Neutrophil (primary cell): ENCODE data around the gene CALN1.

ENCODE experiments used
- H3K27ac ChIP-seq: fragments of 200-600 bp; sonication (generic); 2 replicates; pipeline ENCODE4 v1.5.1; 2016; ENCODE audit warnings: mild to moderate bottlenecking, moderate library complexity
- H3K27me3 ChIP-seq: fragments of 200-600 bp; sonication (generic); 2 replicates; pipeline ENCODE4 v1.6.0; 2016; ENCODE audit warnings: mild to moderate bottlenecking
- H3K36me3 ChIP-seq: fragments of 200-600 bp; sonication (generic); 2 replicates; pipeline ENCODE4 v1.5.1; 2017
- H3K4me1 ChIP-seq, 2 experiments: fragments of 200-600 bp in 1 of 2; sonication (generic) in 1 of 2; 1 replicate in 1 of 2; 2 replicates in 1 of 2; pipeline versions ENCODE4 v1.5.1 to v1.6.1; 2013 to 2016; ENCODE audit warnings: low read depth in 1 of 2, low read length in 1 of 2, mild to moderate bottlenecking in 1 of 2, moderate library complexity in 1 of 2; ENCODE audit not compliant: control insufficient read depth in 1 of 2, insufficient read depth in 1 of 2
- H3K4me3 ChIP-seq, 2 experiments: fragments of 200-600 bp in 1 of 2; sonication (generic) in 1 of 2; 1 replicate in 1 of 2; 2 replicates in 1 of 2; pipeline ENCODE4 v1.5.1; 2013 to 2016; ENCODE audit warnings: low read depth in 1 of 2, low read length in 1 of 2, mild to moderate bottlenecking in 1 of 2, moderate library complexity in 1 of 2
- H3K9me3 ChIP-seq: fragments of 200-600 bp; sonication (generic); 2 replicates; pipeline ENCODE4 v1.5.1; 2016
- TF ChIP-seq, protein P1 (sequence below): fragments of 200-600 bp; sonication (generic); IDR thresholded peaks from 2 replicates; pipeline ENCODE4 v1.5.1; 2016; ENCODE audit warnings: antibody characterized with exemption

CALN1 gene

DNA sequence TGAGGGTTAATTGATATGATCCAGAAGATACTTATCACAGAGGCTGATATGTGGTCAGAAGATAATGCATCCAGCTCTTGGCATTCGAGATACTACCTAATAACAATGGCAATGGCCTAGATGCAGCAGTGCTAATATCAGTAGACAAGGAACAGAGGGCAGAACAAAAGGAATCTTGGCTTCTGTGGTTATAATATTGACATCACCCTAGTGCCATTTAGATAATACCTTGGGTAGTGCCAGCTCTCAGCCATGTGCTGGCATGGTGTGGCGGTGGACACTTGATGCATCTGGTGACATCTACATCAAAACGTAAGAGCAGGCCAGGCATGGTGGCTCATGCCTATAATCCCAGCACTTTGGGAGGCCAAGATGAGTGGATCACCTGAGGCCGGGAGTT is 101.8 kb downstream of the CALN1 start:
- no peaks in the 10 kb centered on the region for H3K4me1 ChIP-seq
- no peaks in the 10 kb centered on the region for H3K36me3 ChIP-seq
- no peaks in the 10 kb centered on the region for H3K9me3 ChIP-seq
- no peak overlapping the region for H3K4me3 ChIP-seq
- no peaks in the 10 kb centered on the region for H3K27me3 ChIP-seq
- no peak overlapping the region for H3K27ac ChIP-seq
- TF ChIP-seq, protein P1, sequence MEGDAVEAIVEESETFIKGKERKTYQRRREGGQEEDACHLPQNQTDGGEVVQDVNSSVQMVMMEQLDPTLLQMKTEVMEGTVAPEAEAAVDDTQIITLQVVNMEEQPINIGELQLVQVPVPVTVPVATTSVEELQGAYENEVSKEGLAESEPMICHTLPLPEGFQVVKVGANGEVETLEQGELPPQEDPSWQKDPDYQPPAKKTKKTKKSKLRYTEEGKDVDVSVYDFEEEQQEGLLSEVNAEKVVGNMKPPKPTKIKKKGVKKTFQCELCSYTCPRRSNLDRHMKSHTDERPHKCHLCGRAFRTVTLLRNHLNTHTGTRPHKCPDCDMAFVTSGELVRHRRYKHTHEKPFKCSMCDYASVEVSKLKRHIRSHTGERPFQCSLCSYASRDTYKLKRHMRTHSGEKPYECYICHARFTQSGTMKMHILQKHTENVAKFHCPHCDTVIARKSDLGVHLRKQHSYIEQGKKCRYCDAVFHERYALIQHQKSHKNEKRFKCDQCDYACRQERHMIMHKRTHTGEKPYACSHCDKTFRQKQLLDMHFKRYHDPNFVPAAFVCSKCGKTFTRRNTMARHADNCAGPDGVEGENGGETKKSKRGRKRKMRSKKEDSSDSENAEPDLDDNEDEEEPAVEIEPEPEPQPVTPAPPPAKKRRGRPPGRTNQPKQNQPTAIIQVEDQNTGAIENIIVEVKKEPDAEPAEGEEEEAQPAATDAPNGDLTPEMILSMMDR: no peak

DNA sequence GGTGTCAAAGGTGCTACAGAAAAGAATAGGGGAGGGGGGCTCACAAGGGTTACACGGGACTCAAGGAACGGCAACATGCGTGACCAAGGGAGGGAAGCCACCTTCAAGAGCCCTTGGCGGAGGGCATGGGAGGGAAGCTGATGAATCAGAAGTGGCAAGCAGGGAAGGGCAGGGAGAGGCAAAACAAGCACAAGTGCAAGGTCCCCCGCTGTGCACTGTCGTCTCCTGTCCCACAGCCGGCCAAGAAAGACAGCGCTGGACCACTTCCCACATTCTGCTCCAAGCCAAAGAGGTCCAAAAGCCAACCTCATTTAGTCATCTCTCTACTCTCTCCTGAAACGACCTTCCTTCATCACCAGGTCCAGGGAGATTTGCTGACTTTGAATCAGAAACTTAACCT is 102.7 kb downstream of the CALN1 start:
- Histone ChIP-seq H3K27ac (no peak overlapping the region), H3K9me3 (no peaks in the 10 kb centered on the region), H3K4me3 (no peak overlapping the region), H3K27me3 (no peaks in the 10 kb centered on the region), H3K4me1 (no peaks in the 10 kb centered on the region), H3K36me3 (no peaks in the 10 kb centered on the region)
- TF ChIP-seq, protein P1: no peak

DNA sequence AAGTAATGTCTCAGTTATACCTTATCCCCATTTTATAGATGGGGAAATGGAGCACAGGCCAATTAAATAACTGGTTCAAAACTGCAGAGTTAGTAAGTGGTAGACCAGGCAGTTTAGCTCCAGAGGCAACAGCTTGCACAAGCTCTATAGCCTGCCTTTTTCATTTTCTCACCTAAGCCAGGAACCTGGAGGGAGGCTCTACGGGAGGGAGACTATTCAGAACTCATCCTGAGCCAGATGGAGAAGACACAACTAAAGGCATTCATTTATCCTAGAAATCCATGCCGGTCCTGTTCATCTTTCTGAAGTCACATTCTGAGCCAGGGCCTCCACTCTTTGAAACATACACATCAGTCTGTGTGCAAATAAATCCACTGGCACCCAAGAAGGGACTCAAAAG is 103.2 kb downstream of the CALN1 start:
- no peaks in the 10 kb centered on the region for H3K4me1 ChIP-seq
- TF ChIP-seq, protein P1: no peak
- H3K36me3 ChIP-seq: no peaks in the 10 kb centered on the region
- no peak overlapping the region for H3K4me3 ChIP-seq
- no peaks in the 10 kb centered on the region for H3K27me3 ChIP-seq
- no peaks in the 10 kb centered on the region for H3K9me3 ChIP-seq
- no peak overlapping the region for H3K27ac ChIP-seq

DNA sequence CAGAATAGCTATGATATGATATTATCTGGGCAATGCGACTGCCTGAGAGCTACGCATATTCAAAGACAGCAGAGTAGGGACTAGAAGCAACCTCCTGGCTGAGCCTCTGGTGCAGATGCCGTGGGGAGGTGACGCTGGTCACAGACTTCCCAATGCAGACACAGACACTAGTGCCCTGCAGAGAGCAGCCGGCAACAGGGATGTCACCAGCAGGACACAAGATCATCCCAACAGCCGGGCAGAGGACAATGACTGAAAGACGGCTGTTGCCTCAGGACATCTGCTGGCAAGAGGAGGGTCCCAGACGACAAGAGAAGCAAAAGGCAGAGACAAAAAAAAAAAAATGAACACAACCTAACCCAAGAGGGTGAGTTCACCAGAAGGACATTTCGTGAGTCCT is 104.6 kb downstream of the CALN1 start:
- no peak overlapping the region for H3K4me3 ChIP-seq
- H3K27me3 ChIP-seq: no peaks in the 10 kb centered on the region
- no peaks in the 10 kb centered on the region for H3K9me3 ChIP-seq
- H3K27ac ChIP-seq: no peak overlapping the region
- TF ChIP-seq, protein P1: no peak
- no peaks in the 10 kb centered on the region for H3K4me1 ChIP-seq
- no peaks in the 10 kb centered on the region for H3K36me3 ChIP-seq

DNA sequence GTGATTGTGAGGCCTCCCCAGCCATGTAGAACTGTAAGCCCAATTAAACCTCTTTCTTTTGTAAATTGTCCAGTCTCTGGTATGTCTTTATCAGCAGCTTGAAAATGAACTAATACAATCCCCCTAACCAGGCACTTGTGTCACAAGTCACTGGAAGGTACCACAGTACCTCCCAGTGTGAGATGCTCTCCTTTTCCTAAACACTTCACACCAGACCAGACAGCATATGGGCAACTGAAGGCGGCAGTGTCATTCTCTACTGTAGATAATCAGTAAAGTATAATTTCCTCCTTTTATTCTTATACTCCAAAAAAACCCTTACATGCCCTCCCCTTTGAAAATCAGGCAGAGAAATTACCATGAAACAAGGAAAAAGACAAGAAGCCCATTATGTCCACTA is 113.2 kb downstream of the CALN1 start:
- H3K9me3 ChIP-seq: no peaks in the 10 kb centered on the region
- no peaks in the 10 kb centered on the region for H3K27me3 ChIP-seq
- no peak overlapping the region for H3K27ac ChIP-seq
- no peak overlapping the region for H3K4me3 ChIP-seq
- TF ChIP-seq, protein P1: no peak
- no peaks in the 10 kb centered on the region for H3K4me1 ChIP-seq
- no peaks in the 10 kb centered on the region for H3K36me3 ChIP-seq

DNA sequence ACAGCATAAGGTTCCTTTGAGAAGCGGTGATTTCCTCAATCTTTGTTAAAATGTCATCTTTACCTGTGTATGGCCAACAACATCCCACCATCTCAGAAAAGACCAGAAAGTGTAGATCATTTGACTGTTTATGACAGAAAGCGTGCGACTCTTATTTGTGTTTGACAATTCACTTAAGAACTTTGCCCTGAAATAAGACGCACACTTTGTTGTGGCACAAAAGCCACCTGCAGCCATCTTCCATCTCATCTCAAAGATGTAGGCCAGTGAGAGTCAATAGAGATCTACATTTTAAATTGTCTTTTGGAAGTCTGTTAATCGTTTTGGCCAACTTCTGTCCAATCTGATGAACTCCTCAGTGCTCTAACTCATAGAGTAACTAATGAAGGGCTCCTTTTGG is 114.0 kb downstream of the CALN1 start:
- Histone ChIP-seq H3K4me3 (no peak overlapping the region), H3K36me3 (no peaks in the 10 kb centered on the region), H3K27ac (no peak overlapping the region), H3K4me1 (no peaks in the 10 kb centered on the region), H3K9me3 (no peaks in the 10 kb centered on the region), H3K27me3 (no peaks in the 10 kb centered on the region)
- TF ChIP-seq, protein P1: no peak
